ENCODE data around the gene ASXL2.

ASXL2 gene

DNA sequence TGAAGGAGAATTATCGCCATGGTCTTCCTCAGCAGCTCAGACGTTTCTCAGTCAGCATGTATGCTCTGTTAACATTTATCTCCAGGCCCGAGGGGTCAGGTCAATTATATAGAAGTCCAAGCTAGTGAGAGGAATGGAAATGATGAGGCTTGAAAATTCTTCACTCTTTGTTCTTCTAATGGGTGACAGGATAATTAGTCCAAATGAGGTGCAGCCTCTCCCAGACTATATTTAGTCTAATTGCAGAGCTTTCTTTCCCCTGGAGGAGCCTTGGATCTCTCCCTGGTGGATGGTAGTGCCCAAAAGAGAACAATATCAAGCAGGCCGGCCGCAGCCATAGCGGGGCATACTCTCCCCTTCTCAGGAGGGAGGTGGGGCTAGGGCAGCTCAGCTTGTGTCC, 153.5 kb downstream of the ASXL2 start:
- TF ChIP-seq, protein P1, sequence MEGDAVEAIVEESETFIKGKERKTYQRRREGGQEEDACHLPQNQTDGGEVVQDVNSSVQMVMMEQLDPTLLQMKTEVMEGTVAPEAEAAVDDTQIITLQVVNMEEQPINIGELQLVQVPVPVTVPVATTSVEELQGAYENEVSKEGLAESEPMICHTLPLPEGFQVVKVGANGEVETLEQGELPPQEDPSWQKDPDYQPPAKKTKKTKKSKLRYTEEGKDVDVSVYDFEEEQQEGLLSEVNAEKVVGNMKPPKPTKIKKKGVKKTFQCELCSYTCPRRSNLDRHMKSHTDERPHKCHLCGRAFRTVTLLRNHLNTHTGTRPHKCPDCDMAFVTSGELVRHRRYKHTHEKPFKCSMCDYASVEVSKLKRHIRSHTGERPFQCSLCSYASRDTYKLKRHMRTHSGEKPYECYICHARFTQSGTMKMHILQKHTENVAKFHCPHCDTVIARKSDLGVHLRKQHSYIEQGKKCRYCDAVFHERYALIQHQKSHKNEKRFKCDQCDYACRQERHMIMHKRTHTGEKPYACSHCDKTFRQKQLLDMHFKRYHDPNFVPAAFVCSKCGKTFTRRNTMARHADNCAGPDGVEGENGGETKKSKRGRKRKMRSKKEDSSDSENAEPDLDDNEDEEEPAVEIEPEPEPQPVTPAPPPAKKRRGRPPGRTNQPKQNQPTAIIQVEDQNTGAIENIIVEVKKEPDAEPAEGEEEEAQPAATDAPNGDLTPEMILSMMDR (IDR thresholded peaks at IDR 0.05; ENCODE audit: extremely low read depth, insufficient read depth, missing control alignments), result no peak
- DNase-seq (ENCODE audit: low spot score), result no peak
- in situ Hi-C loops (cut with MboI; ENCODE audit: low pct_unique_long_range_greater_than_20kb, low sequenced_read_pairs, unreplicated experiment), result no loop called here

DNA sequence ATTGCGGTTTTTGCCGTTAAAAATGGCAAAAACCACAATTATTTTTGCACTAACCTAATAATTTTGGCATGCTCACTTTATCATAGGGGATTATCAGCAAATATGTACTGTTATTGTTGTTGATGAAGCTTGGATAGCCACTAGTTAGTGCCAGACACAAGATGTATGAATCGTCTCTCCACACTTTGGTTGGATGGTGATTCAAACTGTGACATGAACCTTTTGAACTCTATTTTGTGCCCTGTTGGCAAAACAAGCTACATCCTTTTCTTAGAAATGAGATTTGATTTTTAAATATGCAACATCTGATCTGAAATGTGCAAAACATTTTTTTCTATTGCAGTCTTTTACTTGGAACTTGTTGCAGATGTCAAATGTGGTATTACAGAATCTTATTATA, 156.1 kb downstream of the ASXL2 start:
- in situ Hi-C loops (cut with MboI; ENCODE audit: low pct_unique_long_range_greater_than_20kb, low sequenced_read_pairs, unreplicated experiment), result no loop called here
- DNase-seq (ENCODE audit: low spot score), result no peak
- TF ChIP-seq, protein P1 (IDR thresholded peaks at IDR 0.05; ENCODE audit: extremely low read depth, insufficient read depth, missing control alignments), result no peak

DNA sequence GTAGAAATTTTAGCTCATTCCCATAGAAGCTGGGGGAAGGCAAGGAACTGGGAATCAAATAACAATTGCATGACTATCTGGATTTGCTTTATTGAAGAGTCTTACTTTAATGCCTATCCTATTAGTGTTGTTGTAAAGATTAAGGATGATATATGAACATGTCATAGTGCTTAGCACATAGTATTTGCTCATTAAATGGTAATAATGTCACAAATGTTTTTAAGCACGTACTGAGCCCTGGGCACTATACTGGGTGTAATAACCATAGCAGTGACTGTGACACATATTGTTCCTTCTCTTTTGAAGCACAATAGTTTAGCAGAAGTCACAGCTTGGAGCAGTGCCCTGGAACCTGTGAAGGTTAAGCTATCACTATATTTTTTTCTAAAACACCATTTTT, 157.7 kb downstream of the ASXL2 start:
- no peak for DNase-seq (ENCODE audit: low spot score)
- TF ChIP-seq, protein P1 (IDR thresholded peaks at IDR 0.05; ENCODE audit: extremely low read depth, insufficient read depth, missing control alignments), result no peak
- in situ Hi-C loops (cut with MboI; ENCODE audit: low pct_unique_long_range_greater_than_20kb, low sequenced_read_pairs, unreplicated experiment), result no loop called here

DNA sequence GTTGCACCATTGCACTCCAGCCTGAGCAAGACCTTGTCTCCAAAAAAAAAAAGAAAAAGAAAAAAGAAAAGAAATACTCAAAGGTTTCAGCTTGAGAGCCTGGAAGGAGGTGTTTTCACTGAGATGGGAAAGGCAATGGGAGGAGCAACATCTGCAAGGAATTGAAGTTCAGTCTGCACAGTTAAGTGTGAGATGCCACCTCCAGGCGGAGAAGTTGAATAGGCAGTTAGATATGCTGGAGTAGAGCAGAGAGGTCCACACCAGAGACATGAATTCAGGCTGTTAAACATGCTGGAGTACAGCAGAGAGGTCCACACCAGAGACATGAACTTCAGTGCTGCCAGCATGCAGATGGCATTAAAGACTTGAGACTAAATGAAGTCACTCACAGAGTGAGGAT, 163.5 kb downstream of the ASXL2 start:
- in situ Hi-C loops (cut with MboI; ENCODE audit: low pct_unique_long_range_greater_than_20kb, low sequenced_read_pairs, unreplicated experiment), result no loop called here
- TF ChIP-seq, protein P1 (IDR thresholded peaks at IDR 0.05; ENCODE audit: extremely low read depth, insufficient read depth, missing control alignments), result no peak
- no peak for DNase-seq (ENCODE audit: low spot score)

DNA sequence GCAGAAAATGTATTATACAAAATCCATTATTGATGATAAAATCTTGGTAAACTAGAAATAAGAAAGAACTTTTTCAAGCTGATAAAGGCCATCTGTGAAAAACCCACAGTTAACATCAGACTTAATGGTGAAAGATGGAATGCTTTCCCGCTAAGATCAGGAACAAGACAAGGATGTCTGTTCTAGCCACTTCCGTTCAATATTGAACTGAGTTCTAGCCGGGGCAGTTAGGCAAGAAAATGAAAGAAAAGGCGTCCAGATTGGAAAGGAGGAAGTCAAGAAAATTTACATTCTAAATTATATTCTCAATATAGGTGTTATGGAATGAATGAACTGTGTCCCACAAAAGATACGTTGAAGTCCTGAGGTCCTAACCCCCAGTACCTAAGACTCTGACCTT, 165.8 kb downstream of the ASXL2 start:
- no peak for DNase-seq (ENCODE audit: low spot score)
- in situ Hi-C loops (cut with MboI; ENCODE audit: low pct_unique_long_range_greater_than_20kb, low sequenced_read_pairs, unreplicated experiment), result no loop called here
- TF ChIP-seq, protein P1 (IDR thresholded peaks at IDR 0.05; ENCODE audit: extremely low read depth, insufficient read depth, missing control alignments), result no peak

DNA sequence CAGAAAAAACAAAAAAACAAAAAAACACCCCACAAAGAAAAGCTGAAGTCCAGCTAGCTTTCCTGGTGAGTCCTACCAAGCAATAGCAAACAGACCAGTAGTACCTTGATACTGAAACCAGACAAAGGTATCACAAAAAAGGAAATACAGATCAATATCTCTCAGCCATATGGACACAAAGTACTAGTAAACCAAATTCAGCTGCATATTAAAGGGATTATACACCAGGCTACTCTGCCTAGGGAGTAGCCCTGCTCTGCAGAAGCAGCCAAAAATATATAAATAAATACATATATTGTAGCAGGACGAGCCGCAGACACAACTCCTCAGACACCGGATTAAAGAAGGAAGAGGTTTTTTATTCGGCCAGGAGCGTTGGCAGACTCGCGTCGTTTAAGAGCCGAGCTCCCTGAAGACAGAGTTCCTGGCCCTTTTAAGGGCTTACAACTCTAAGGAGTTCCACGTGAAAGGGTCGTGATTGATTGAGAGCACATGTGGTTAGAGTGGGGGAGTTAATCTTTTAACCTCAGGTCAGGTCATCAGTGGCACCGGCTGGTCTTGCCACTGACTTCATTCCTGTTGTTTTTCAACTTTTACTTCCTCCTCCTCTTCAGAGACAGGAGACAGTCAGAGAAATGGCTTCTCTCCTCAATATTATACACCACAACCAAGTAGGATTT, 166.5 kb downstream of the ASXL2 start:
- no peak for DNase-seq (ENCODE audit: low spot score)
- in situ Hi-C loops (cut with MboI; ENCODE audit: low pct_unique_long_range_greater_than_20kb, low sequenced_read_pairs, unreplicated experiment), result no loop called here
- TF ChIP-seq, protein P1 (IDR thresholded peaks at IDR 0.05; ENCODE audit: extremely low read depth, insufficient read depth, missing control alignments), result no peak
